ENCODE results near the gene CPNE5.

The CPNE5 gene

GRCh38 chr6:36697481-36697903 lies 141.8 kb downstream of the CPNE5 start, which contains the start of gene RAB44:
RAB44 (plus strand) TSS chr6:36697826; CDS start chr6:36704236, 6,410 bp downstream.
- no peak for DNase-seq

GRCh38 chr6:36695414-36695813 lies 143.8 kb downstream of the CPNE5 start:
- no peak for DNase-seq

GRCh38 chr6:36694616-36695015 lies 144.6 kb downstream of the CPNE5 start:
- no peak for DNase-seq

- no peak for DNase-seq
These were observed 146.2 kb downstream of the CPNE5 start for GRCh38 chr6:36692861-36693702.

GRCh38 chr6:36692220-36692619 lies 147.0 kb downstream of the CPNE5 start:
- peak; percentile 36 for DNase-seq

- peak; percentile 20 for DNase-seq
These were observed 147.6 kb downstream of the CPNE5 start for GRCh38 chr6:36691612-36692011.

GRCh38 chr6:36691011-36691410 lies 148.2 kb downstream of the CPNE5 start:
- no peak for DNase-seq

All from activated CD4-positive, alpha-beta T cell treated with anti-CD3 and anti-CD28 coated beads for 48 hours (primary cell).